DMS53 treated with DMSO at 0.1 percent for 48 hours (cell line): ENCODE measurements around the gene PBRM1.

Experiments used
- DNase-seq: peaks from one replicate; lab custom pipeline; 2025; ENCODE audit not compliant: unreplicated experiment; lab: John Stamatoyannopoulos, UW

Gene PBRM1

GRCh38 chr3:52670621-52671521 lies 14.8 kb downstream of the PBRM1 start:
- no peak for DNase-seq

- no peak for DNase-seq
Measured at GRCh38 chr3:52663098-52663497, 22.6 kb downstream of the PBRM1 start.

GRCh38 chr3:52660046-52660445 lies 25.7 kb downstream of the PBRM1 start:
- no peak for DNase-seq

DNA sequence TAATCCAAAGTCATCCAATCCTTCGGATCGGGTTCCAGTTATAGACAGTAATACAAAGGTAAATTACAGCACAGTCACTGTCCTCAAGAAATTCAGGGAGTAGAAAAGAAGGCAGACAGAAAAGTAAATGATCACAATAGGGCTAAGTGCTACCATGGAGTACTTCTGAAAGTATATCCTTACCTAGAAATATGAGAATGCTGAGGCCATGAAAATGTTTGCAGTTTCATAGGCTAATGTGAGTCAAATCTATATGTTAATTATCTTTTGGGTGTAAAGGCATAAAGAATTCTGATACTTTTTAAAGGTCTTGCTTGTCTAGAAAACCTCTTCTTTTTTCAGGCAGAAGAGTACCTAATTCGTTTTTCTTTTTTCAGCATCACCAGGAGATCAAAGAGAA lies 29.8 kb downstream of the PBRM1 start:
- DNase-seq, result no peak

DNA sequence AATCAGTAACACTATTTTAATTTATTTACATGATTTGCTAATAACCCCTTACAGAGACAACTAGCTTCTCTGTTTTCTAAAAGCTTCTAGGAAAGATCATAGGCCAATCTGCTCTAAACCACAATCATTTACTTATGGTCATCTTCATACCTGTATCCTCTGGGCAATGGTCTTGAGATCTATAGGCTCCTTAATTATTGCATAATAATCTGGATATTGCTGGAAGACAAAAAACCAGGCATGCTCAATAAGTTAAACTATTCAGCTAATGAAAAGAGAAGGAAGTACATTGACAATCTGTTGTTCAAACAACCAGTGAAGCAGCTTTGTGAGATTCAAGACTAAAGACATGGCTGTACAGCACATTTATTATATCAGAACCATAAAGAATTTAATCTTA lies 34.1 kb downstream of the PBRM1 start:
- DNase-seq, result no peak

- no peak for DNase-seq
Measured at GRCh38 chr3:52650439-52650838, 35.3 kb downstream of the PBRM1 start.

DNA sequence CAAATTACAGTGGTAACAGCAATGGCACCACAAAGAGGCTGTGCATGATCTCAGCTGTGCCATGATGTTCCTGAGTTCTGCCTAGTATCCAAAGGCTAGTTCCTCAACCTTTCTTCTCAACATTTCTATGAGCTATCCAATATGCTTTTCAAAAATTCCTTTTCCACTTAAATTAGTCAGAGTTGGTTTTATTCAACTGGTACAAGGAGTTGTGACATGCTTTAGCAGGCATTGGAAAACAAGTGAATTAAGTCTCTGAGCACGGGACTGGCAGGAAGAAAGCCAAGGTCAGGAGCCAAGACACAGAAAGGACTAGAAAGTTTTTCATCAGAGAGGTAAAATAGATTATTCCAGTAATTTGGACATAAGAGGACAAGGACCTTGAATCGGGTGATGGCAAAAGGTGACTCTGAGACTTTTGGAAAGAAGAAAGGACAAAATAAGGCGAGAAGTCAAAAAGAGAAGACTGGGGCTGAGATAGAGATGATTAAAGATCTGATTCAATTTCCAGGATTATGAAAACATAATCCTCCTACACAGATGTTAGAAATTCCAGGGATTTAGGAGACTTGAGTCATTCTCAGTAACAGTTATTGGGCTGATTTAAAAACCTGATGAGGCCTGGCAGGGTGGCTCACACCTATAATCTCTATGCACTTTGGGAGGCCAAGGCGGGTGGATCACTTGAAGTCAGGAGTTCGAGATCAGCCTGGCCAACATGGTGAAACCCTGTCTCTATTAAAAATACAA lies 36.1 kb downstream of the PBRM1 start:
- no peak for DNase-seq

- DNase-seq, result no peak
Measured at GRCh38 chr3:52645549-52645948, 40.2 kb downstream of the PBRM1 start.

GRCh38 chr3:52636673-52637072 lies 49.0 kb downstream of the PBRM1 start:
- no peak for DNase-seq

DNA sequence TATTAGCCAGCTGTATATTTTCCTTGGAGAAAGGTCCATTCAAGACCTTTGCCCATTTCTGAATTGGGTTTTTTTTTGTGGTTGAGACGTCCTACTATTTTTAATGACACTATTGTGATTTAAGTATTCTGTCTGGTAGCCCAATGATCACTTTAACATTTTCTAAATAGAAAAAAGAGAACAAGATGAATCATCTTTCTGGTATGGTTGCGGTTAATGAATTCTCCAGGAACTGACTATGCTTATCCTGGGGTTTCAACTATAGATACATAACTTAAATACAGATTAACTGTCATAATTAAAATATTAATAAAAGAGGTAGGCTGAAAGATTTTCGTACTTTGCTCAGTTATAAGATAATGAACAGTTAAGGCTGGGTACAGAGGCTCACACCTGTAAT lies 51.9 kb downstream of the PBRM1 start:
- no peak for DNase-seq

GRCh38 chr3:52625041-52625440 lies 60.7 kb downstream of the PBRM1 start:
- DNase-seq, result no peak

- DNase-seq, result no peak
Measured at GRCh38 chr3:52623234-52623792, 62.4 kb downstream of the PBRM1 start.

- DNase-seq, result no peak
Measured at GRCh38 chr3:52620580-52620979, 65.1 kb downstream of the PBRM1 start.

- no peak for DNase-seq
Measured at GRCh38 chr3:52615166-52615565, 70.5 kb downstream of the PBRM1 start.

GRCh38 chr3:52614689-52615088 lies 71.0 kb downstream of the PBRM1 start:
- DNase-seq, result no peak

GRCh38 chr3:52609316-52609815 lies 76.3 kb downstream of the PBRM1 start:
- no peak for DNase-seq

DNA sequence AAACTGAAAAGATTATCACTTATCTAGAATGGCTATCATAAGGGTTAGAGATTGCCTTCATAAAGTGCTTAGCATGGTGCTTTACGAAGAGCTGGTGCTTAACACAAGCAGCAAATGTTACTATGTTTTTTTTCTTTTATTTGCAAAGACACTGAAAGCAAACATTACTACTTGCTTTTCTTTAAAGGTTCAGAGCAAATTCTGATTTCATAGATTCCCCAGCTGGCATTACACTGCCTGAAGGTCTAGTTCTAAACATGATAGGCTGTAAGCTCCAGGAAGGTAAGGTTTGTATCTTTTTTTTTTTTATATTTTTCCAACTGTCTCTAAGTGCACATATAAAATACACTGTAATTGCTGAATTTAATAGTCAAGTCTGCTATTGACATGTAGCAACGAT lies 77.4 kb downstream of the PBRM1 start:
- DNase-seq, result no peak

GRCh38 chr3:52606373-52607085 lies 79.2 kb downstream of the PBRM1 start:
- DNase-seq, result peak; percentile 47

- no peak for DNase-seq
Measured at GRCh38 chr3:52600258-52600657, 85.5 kb downstream of the PBRM1 start.

DNA sequence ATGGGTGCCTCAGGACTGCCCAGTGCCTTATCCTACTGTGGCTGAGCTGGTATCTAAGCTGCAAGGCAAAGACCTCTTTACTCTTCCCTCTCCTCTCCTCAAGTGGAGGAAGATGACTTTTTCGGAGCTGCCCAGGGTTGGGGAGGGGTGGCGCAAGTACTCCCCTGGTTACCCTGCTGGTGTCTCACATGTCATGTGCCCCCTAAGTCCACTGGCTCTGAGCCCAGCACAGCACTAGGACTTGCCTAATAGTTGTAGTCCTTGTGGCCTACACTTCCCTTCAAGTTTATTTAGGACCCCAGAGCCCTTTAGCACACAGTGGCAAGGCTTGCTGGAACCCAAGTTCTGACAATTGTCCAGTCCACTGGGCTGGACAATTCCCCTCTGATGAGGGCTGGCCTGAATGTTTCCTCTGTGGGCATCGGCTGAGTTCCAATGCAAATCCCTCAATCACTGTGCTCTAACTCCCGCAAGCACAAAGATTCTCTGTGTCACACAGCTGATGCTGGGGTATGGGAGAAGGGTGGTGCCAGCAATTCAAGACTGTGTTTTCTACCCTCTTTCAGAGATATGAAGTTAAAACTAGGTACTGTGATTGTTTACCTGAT lies 89.0 kb downstream of the PBRM1 start:
- no peak for DNase-seq

DNA sequence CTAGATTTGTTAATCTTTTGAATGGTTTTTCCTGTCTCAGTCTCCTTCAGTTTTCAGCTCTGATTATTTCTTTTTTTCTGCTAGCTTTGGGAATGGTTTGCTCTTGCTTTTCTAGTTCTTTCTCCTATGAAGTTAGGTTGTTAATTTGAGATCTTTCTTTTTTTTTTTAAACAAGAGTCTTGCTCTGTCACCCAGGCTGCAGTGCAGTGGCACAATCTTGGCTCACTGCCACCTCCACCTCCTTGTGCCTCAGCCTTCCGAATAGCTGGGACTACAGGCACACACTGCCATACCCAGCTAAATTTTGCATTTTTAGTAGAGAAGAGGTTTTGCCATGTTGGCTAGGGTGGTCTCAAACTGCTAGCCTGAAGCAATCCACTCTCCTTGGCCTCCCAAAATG lies 92.6 kb downstream of the PBRM1 start:
- no peak for DNase-seq
